Measurements from ENCODE around the gene HIPK3. TPM values are rescaled to one million over a fixed set of nuclear protein-coding genes. Genes with fewer than 3 reads are reported as not detected.
"Not testable (repeated sequence)": the region's sequence is repeated elsewhere in the genome, so short reads cannot be mapped to it uniquely, and the experiment has no call there.

Gene HIPK3
- polyA plus RNA-seq, 1 donor from 2014 or later: 25.5 TPM

DNA sequence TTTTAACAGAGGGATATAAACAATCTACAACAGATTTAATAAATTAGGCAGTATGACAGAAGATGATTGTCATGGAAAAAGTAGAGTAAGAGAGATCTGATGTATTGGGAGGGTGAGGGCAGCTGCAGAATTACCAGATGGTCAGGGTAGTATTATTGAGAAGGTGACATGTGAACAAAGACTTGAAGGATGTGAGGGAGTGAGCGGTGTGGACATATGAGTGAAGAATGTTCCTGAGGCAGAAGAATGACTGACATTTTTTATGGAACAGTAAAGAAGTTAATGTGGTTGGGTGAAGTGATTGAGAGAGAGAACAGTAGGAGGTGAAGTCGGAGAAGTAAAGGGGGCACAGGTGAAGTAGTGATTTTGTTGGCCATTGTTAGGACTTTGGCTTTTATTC is 42.4 kb upstream of the HIPK3 start:
- no peak for TF ChIP-seq TAF1 (IDR thresholded peaks at IDR 0.05; ENCODE audit: low read depth)
- Histone ChIP-seq H3K27ac (ENCODE audit: low read length) (no peak overlapping the region), H4K20me1 (ENCODE audit: insufficient read depth) (no peaks in the 10 kb centered on the region), H3K27me3 (ENCODE audit: insufficient read depth, low read depth, low read length) (no peaks in the 10 kb centered on the region), H3K4me3 (ENCODE audit: low read length) (no peak overlapping the region), H3K9me2 (ENCODE audit: insufficient read depth, low read length) (no peaks in the 10 kb centered on the region), H3K9me3 (ENCODE audit: low read length) (no peaks in the 10 kb centered on the region), H2AFZ (ENCODE audit: low read depth, low read length) (no peak overlapping the region), H3F3A (ENCODE audit: insufficient read depth, low read length, poor library complexity, severe bottlenecking) (no peaks in the 10 kb centered on the region), H3K4me2 (ENCODE audit: low read length) (no peak overlapping the region), H3K79me2 (replicated peaks; ENCODE audit: insufficient read depth, low read length) (no peaks in the 10 kb centered on the region), H3K9ac (ENCODE audit: low read length) (no peak overlapping the region), H3K36me3 (ENCODE audit: insufficient read depth, low read length) (no peaks in the 10 kb centered on the region)

DNA sequence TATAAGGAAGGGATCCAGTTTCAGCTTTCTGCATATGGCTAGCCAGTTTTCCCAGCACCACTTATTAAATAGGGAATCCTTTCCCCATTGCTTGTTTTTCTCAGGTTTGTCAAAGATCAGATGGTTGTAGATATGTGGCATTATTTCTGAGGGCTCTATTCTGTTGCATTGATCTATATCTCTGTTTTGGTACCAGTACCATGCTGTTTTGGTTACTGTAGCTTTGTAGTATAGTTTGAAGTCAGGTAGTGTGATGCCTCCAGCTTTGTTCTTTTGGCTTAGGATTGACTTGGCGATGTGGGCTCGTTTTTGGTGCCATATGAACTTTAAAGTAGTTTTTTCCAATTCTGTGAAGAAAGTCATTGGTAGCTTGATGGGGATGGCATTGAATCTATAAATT is 40.5 kb upstream of the HIPK3 start:
- H3K27me3 ChIP-seq (ENCODE audit: insufficient read depth, low read depth, low read length); H2AFZ ChIP-seq (ENCODE audit: low read depth, low read length); H3K4me2 ChIP-seq (ENCODE audit: low read length); H3K9me2 ChIP-seq (ENCODE audit: insufficient read depth, low read length); H4K20me1 ChIP-seq (ENCODE audit: insufficient read depth); H3K36me3 ChIP-seq (ENCODE audit: insufficient read depth, low read length); H3K4me3 ChIP-seq (ENCODE audit: low read length); H3K27ac ChIP-seq (ENCODE audit: low read length); H3K9ac ChIP-seq (ENCODE audit: low read length); H3K79me2 ChIP-seq (replicated peaks; ENCODE audit: insufficient read depth, low read length); H3K9me3 ChIP-seq (ENCODE audit: low read length); H3F3A ChIP-seq (ENCODE audit: insufficient read depth, low read length, poor library complexity, severe bottlenecking): not testable (repeated sequence)

DNA sequence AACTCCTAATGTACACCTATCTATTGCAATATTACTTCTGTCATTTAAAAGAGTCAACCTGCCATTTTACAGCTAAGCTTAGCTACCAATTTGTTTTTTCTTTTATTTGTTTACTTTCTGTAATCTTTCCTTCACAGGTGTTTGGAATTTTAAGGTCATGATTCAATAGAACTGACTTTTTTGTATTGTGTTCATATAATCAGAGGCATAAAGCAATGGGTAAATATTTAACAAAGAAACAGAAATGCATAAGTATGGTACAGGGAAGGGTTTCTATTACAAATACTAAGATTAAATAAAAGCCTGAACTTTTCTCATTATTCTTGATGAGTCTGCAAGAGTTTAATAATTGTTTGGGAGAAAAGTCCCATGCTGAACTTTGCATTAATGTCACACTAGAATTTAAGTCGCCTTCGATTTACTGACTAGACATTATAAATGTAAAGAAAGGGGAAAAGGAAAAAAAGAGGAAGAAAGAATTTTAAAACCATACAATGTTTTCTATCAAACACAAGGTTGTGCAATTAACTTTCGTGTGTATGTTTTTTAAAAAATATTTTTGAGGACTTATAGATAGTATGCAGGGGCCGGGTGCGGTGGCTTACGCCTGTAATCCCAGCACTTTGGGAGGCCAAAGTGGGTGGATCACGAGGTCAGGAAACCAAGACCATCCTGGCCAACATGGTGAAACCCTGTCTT is 35.0 kb upstream of the HIPK3 start:
- H3K9ac ChIP-seq (ENCODE audit: low read length): no peak overlapping the region
- no peaks in the 10 kb centered on the region for H3K9me2 ChIP-seq (ENCODE audit: insufficient read depth, low read length)
- TF ChIP-seq MXI1 (conservative IDR thresholded peaks at IDR 0.05; ENCODE audit: poor library complexity, severe bottlenecking) (no peak), RAD21 (conservative IDR thresholded peaks at IDR 0.05) (no peak), POLR2AphosphoS5 (IDR thresholded peaks at IDR 0.05) (no peak)
- TF ChIP-seq, protein P1, sequence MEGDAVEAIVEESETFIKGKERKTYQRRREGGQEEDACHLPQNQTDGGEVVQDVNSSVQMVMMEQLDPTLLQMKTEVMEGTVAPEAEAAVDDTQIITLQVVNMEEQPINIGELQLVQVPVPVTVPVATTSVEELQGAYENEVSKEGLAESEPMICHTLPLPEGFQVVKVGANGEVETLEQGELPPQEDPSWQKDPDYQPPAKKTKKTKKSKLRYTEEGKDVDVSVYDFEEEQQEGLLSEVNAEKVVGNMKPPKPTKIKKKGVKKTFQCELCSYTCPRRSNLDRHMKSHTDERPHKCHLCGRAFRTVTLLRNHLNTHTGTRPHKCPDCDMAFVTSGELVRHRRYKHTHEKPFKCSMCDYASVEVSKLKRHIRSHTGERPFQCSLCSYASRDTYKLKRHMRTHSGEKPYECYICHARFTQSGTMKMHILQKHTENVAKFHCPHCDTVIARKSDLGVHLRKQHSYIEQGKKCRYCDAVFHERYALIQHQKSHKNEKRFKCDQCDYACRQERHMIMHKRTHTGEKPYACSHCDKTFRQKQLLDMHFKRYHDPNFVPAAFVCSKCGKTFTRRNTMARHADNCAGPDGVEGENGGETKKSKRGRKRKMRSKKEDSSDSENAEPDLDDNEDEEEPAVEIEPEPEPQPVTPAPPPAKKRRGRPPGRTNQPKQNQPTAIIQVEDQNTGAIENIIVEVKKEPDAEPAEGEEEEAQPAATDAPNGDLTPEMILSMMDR (IDR thresholded peaks at IDR 0.05; ENCODE audit: poor library complexity, severe bottlenecking): no peak

GRCh38 chr11:33225371-33225770 is 31.8 kb upstream of the HIPK3 start:
- Histone ChIP-seq H4K20me1 (ENCODE audit: insufficient read depth) (no peaks in the 10 kb centered on the region), H3K27me3 (ENCODE audit: insufficient read depth, low read depth, low read length) (no peaks in the 10 kb centered on the region), H3K9me2 (ENCODE audit: insufficient read depth, low read length) (no peaks in the 10 kb centered on the region), H3K9me3 (ENCODE audit: low read length) (no peaks in the 10 kb centered on the region), H2AFZ (ENCODE audit: low read depth, low read length) (no peak overlapping the region), H3K4me2 (ENCODE audit: low read length) (no peak overlapping the region), H3F3A (ENCODE audit: insufficient read depth, low read length, poor library complexity, severe bottlenecking) (no peaks in the 10 kb centered on the region), H3K79me2 (replicated peaks; ENCODE audit: insufficient read depth, low read length) (no peaks in the 10 kb centered on the region), H3K4me3 (ENCODE audit: low read length) (no peak overlapping the region), H3K9ac (ENCODE audit: low read length) (no peak overlapping the region), H3K36me3 (ENCODE audit: insufficient read depth, low read length) (no peaks in the 10 kb centered on the region), H3K27ac (ENCODE audit: low read length) (no peak overlapping the region)
- TF ChIP-seq POLR2AphosphoS5 (IDR thresholded peaks at IDR 0.05) (no peak), MXI1 (conservative IDR thresholded peaks at IDR 0.05; ENCODE audit: poor library complexity, severe bottlenecking) (no peak), EZH2 (IDR thresholded peaks at IDR 0.05; ENCODE audit: borderline replicate concordance, insufficient read depth, low read length, poor library complexity, severe bottlenecking) (no peak), SMC3 (conservative IDR thresholded peaks at IDR 0.05; ENCODE audit: poor library complexity) (no peak), TAF1 (IDR thresholded peaks at IDR 0.05; ENCODE audit: low read depth) (no peak), RAD21 (conservative IDR thresholded peaks at IDR 0.05) (no peak), EP300 (conservative IDR thresholded peaks at IDR 0.05; ENCODE audit: poor library complexity, severe bottlenecking) (no peak)
- TF ChIP-seq, protein P1 (IDR thresholded peaks at IDR 0.05; ENCODE audit: poor library complexity, severe bottlenecking): no peak
- TF ChIP-seq, protein P2, sequence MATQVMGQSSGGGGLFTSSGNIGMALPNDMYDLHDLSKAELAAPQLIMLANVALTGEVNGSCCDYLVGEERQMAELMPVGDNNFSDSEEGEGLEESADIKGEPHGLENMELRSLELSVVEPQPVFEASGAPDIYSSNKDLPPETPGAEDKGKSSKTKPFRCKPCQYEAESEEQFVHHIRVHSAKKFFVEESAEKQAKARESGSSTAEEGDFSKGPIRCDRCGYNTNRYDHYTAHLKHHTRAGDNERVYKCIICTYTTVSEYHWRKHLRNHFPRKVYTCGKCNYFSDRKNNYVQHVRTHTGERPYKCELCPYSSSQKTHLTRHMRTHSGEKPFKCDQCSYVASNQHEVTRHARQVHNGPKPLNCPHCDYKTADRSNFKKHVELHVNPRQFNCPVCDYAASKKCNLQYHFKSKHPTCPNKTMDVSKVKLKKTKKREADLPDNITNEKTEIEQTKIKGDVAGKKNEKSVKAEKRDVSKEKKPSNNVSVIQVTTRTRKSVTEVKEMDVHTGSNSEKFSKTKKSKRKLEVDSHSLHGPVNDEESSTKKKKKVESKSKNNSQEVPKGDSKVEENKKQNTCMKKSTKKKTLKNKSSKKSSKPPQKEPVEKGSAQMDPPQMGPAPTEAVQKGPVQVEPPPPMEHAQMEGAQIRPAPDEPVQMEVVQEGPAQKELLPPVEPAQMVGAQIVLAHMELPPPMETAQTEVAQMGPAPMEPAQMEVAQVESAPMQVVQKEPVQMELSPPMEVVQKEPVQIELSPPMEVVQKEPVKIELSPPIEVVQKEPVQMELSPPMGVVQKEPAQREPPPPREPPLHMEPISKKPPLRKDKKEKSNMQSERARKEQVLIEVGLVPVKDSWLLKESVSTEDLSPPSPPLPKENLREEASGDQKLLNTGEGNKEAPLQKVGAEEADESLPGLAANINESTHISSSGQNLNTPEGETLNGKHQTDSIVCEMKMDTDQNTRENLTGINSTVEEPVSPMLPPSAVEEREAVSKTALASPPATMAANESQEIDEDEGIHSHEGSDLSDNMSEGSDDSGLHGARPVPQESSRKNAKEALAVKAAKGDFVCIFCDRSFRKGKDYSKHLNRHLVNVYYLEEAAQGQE (IDR thresholded peaks at IDR 0.05; ENCODE audit: borderline replicate concordance): no peak

More for the DNA sequence above, 35.0 kb upstream of the HIPK3 start:
- Histone ChIP-seq H3F3A (ENCODE audit: insufficient read depth, low read length, poor library complexity, severe bottlenecking) (no peaks in the 10 kb centered on the region), H3K4me3 (ENCODE audit: low read length) (no peak overlapping the region), H4K20me1 (ENCODE audit: insufficient read depth) (no peaks in the 10 kb centered on the region), H3K27ac (ENCODE audit: low read length) (no peak overlapping the region), H3K27me3 (ENCODE audit: insufficient read depth, low read depth, low read length) (no peaks in the 10 kb centered on the region), H2AFZ (ENCODE audit: low read depth, low read length) (no peak overlapping the region), H3K79me2 (replicated peaks; ENCODE audit: insufficient read depth, low read length) (no peaks in the 10 kb centered on the region), H3K36me3 (ENCODE audit: insufficient read depth, low read length) (no peaks in the 10 kb centered on the region), H3K9me3 (ENCODE audit: low read length) (no peaks in the 10 kb centered on the region), H3K4me2 (ENCODE audit: low read length) (no peak overlapping the region)

All from neural cell (in vitro differentiated cells).